ENCODE results near the gene L3MBTL4.

The L3MBTL4 gene

DNA sequence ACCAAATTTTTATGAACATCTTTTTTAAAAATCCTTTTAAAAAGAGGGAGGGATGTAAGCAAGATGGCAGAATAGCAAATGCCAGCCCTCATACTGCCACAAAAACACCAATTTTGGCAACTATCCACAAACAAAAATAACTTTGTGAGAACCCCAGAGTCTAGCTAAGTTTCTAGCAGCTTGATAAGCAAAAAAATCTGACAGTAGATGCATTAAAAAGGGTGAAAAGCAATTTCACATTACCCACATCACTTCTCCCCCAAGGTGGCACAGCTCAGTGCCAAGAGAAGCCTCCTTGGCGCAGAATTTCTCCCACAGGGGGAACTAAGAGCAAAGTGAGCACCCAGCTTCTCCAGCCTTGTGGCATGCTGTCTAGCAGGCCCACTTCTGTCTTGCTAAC, 74.6 kb downstream of the L3MBTL4 start:
- TF ChIP-seq CTCF (IDR thresholded peaks at IDR 0.05; ENCODE audit: low read depth, low read length), result no peak
- DNase-seq, result no peak
- Histone ChIP-seq H3K4me3 (ENCODE audit: low read depth, low read length) (no peak overlapping the region), H3K27me3 (ENCODE audit: insufficient read depth, low read depth, severe bottlenecking) (no peaks in the 10 kb centered on the region), H3K36me3 (no peaks in the 10 kb centered on the region), H3K27ac (no peak overlapping the region), H3K9me3 (ENCODE audit: severe bottlenecking) (no peaks in the 10 kb centered on the region)

- H3K27me3 ChIP-seq (ENCODE audit: insufficient read depth, low read depth, severe bottlenecking), result peaks cover 2% of the 10 kb centered on the region
- no peak for TF ChIP-seq CTCF (IDR thresholded peaks at IDR 0.05; ENCODE audit: low read depth, low read length)
- H3K4me3 ChIP-seq (ENCODE audit: low read depth, low read length), result no peak overlapping the region
- no peaks in the 10 kb centered on the region for H3K9me3 ChIP-seq (ENCODE audit: severe bottlenecking)
- no peak for DNase-seq
- H3K27ac ChIP-seq, result no peak overlapping the region
- H3K36me3 ChIP-seq, result no peaks in the 10 kb centered on the region
Measured at GRCh38 chr18:6336239-6336638, 78.5 kb downstream of the L3MBTL4 start.

DNA sequence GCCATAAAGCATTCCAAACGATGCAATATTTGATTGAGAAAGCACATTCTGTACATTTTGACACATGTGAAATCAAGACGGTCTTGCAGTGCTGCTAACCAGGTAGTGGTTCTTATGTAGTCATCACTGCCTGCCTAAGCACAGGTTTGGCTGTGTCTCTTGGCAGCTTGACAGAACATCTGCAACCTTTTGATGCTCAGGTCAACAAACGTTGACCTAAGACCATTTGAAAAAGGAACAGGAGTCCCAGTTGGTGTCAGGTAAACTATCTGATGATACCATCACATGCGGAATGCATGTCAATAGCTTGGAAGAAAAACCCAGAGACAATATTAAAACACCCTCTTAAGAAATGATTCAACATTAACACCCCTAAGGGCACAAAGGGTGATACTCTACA, 80.7 kb downstream of the L3MBTL4 start:
- no peak for TF ChIP-seq CTCF (IDR thresholded peaks at IDR 0.05; ENCODE audit: low read depth, low read length)
- Histone ChIP-seq H3K4me3 (ENCODE audit: low read depth, low read length) (no peak overlapping the region), H3K9me3 (ENCODE audit: severe bottlenecking) (no peaks in the 10 kb centered on the region), H3K27me3 (ENCODE audit: insufficient read depth, low read depth, severe bottlenecking) (peaks cover 2% of the 10 kb centered on the region), H3K36me3 (no peaks in the 10 kb centered on the region), H3K27ac (no peak overlapping the region)
- no peak for DNase-seq

- no peak for DNase-seq
- H3K4me3 ChIP-seq (ENCODE audit: low read depth, low read length), result no peak overlapping the region
- peaks cover 2% of the 10 kb centered on the region for H3K27me3 ChIP-seq (ENCODE audit: insufficient read depth, low read depth, severe bottlenecking)
- H3K27ac ChIP-seq, result no peak overlapping the region
- H3K36me3 ChIP-seq, result no peaks in the 10 kb centered on the region
- TF ChIP-seq CTCF (IDR thresholded peaks at IDR 0.05; ENCODE audit: low read depth, low read length), result no peak
- H3K9me3 ChIP-seq (ENCODE audit: severe bottlenecking), result no peaks in the 10 kb centered on the region
Measured at GRCh38 chr18:6331872-6332271, 82.8 kb downstream of the L3MBTL4 start.

- H3K36me3 ChIP-seq, result no peaks in the 10 kb centered on the region
- H3K27me3 ChIP-seq (ENCODE audit: insufficient read depth, low read depth, severe bottlenecking), result peaks cover 2% of the 10 kb centered on the region
- no peak for TF ChIP-seq CTCF (IDR thresholded peaks at IDR 0.05; ENCODE audit: low read depth, low read length)
- H3K27ac ChIP-seq, result no peak overlapping the region
- no peak for DNase-seq
- no peaks in the 10 kb centered on the region for H3K9me3 ChIP-seq (ENCODE audit: severe bottlenecking)
- H3K4me3 ChIP-seq (ENCODE audit: low read depth, low read length), result no peak overlapping the region
Measured at GRCh38 chr18:6330786-6331185, 83.9 kb downstream of the L3MBTL4 start.

DNA sequence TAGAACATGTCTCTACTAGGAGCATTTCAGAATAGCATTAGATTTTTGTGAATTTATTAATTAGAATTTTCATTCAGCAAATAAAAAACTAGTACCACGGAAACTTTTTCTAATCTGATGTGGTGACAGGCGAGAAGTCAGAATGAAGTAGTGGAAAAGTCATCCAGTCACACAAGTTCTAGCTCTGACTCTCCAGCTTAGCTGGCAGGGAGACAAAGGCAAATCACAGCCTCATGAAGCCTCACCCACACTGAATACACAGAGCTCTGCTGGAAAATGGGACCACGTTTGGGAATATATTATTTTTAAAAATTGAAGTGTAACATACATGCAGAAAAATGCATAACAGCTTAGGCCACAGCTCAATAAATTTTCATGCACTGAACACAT, 86.1 kb downstream of the L3MBTL4 start:
- TF ChIP-seq CTCF (IDR thresholded peaks at IDR 0.05; ENCODE audit: low read depth, low read length), result no peak
- Histone ChIP-seq H3K36me3 (no peaks in the 10 kb centered on the region), H3K27me3 (ENCODE audit: insufficient read depth, low read depth, severe bottlenecking) (peaks cover under 1% of the 10 kb centered on the region), H3K9me3 (ENCODE audit: severe bottlenecking) (no peaks in the 10 kb centered on the region), H3K4me3 (ENCODE audit: low read depth, low read length) (no peak overlapping the region), H3K27ac (no peak overlapping the region)
- no peak for DNase-seq

Measured in WERI-Rb-1 (cell line).